WTC11 (cell line): ENCODE data around the gene RMRP. TPM values are rescaled to one million over a fixed set of nuclear protein-coding genes. Genes with fewer than 3 reads are reported as not detected.

Source experiments
- ATAC-seq: fragments of 200-7000 bp; cut with Tn5 transposase; 2 replicates; pipeline ENCODE4 v1.10.0; 2021; ENCODE audit warnings: mild to moderate bottlenecking, moderate library complexity
- CTCF ChIA-PET: fragments of 300-600 bp; sonication (Branson Sonifier 250); formaldehyde crosslinking; loops from one replicate; lab custom pipeline; 2021; ENCODE audit warnings: antibody characterized with exemption; lab: Charles Lee
- POLR2A ChIA-PET: fragments of 350-600 bp; sonication (Branson Sonifier 250); formaldehyde crosslinking; loops from one replicate; lab custom pipeline; 2021; ENCODE audit warnings: antibody characterized with exemption; lab: Charles Lee
- DNase-seq: peaks from one replicate; pipeline ENCODE4 v3.0.0; 2021; ENCODE audit warnings: low spot score
- H3K27ac Mint-ChIP-seq: 2 replicates; pipeline ENCODE4 v1.8.0; 2021; ENCODE audit warnings: mixed read lengths
- H3K27me3 Mint-ChIP-seq: 2 replicates; pipeline ENCODE4 v1.8.0; 2021; ENCODE audit warnings: low read depth, mild to moderate bottlenecking, moderate library complexity, mixed read lengths
- H3K36me3 Mint-ChIP-seq: 2 replicates; pipeline ENCODE4 v1.8.0; 2021; ENCODE audit warnings: mixed read lengths
- H3K4me1 Mint-ChIP-seq: 2 replicates; pipeline ENCODE4 v1.8.0; 2022; ENCODE audit warnings: mixed read lengths
- H3K4me3 Mint-ChIP-seq: 2 replicates; pipeline ENCODE4 v1.8.0; 2021; ENCODE audit warnings: mild to moderate bottlenecking, moderate library complexity, mixed read lengths
- H3K9me3 Mint-ChIP-seq: 2 replicates; pipeline ENCODE4 v1.8.0; 2021; ENCODE audit warnings: mixed read lengths
- CBFB ChIP-seq: sonication (generic); formaldehyde crosslinking; IDR thresholded peaks from 2 replicates; pipeline ENCODE4 v1.8.1; 2022; ENCODE audit warnings: mild to moderate bottlenecking, low read depth, missing genetic modification reagents
- CREB1 ChIP-seq: sonication (generic); formaldehyde crosslinking; IDR thresholded peaks from 2 replicates; pipeline ENCODE4 v1.8.0; 2023; ENCODE audit warnings: mild to moderate bottlenecking, missing genetic modification reagents
- ETV6 ChIP-seq: sonication (generic); formaldehyde crosslinking; IDR thresholded peaks from 2 replicates; pipeline ENCODE4 v1.8.1; 2022; ENCODE audit warnings: mild to moderate bottlenecking, missing genetic modification reagents
- FOXP1 ChIP-seq: sonication (generic); formaldehyde crosslinking; IDR thresholded peaks from 2 replicates; pipeline ENCODE4 v1.8.0; 2022; ENCODE audit warnings: missing genetic modification reagents, mild to moderate bottlenecking, moderate library complexity, borderline replicate concordance
- GABPB1 ChIP-seq: sonication (generic); formaldehyde crosslinking; IDR thresholded peaks from 2 replicates; pipeline ENCODE4 v1.8.1; 2023; ENCODE audit warnings: mild to moderate bottlenecking, missing genetic modification reagents
- GRHL2 ChIP-seq: fragments of 250-450 bp; sonication (Bioruptor Pico); IDR thresholded peaks from 2 replicates; pipeline ENCODE4 v1.8.0; 2022; ENCODE audit warnings: mild to moderate bottlenecking, moderate library complexity; ENCODE audit not compliant: insufficient replicate concordance, severe bottlenecking
- IRF2 ChIP-seq: sonication (generic); formaldehyde crosslinking; IDR thresholded peaks from 2 replicates; pipeline ENCODE4 v1.8.0; 2022; ENCODE audit warnings: low read depth, missing genetic modification reagents, borderline replicate concordance
- NFE2L1 ChIP-seq: sonication (generic); formaldehyde crosslinking; IDR thresholded peaks from 2 replicates; pipeline ENCODE4 v1.8.1; 2023; ENCODE audit warnings: missing genetic modification reagents
- NR1H2 ChIP-seq: sonication (generic); formaldehyde crosslinking; IDR thresholded peaks from 2 replicates; pipeline ENCODE4 v1.9.0; 2021; ENCODE audit warnings: mild to moderate bottlenecking, moderate library complexity, missing genetic modification reagents
- NR2C2 ChIP-seq: sonication (generic); formaldehyde crosslinking; IDR thresholded peaks from 2 replicates; pipeline ENCODE4 v1.8.0; 2022; ENCODE audit warnings: mild to moderate bottlenecking, missing genetic modification reagents
- SMAD3 ChIP-seq: sonication (generic); formaldehyde crosslinking; IDR thresholded peaks from 2 replicates; pipeline ENCODE4 v1.8.0; 2022; ENCODE audit warnings: missing genetic modification reagents, mild to moderate bottlenecking, borderline replicate concordance
- SMAD4 ChIP-seq: sonication (generic); formaldehyde crosslinking; IDR thresholded peaks from 2 replicates; pipeline ENCODE4 v1.8.0; 2022; ENCODE audit warnings: mild to moderate bottlenecking, missing genetic modification reagents
- ZBTB21 ChIP-seq: sonication (generic); formaldehyde crosslinking; IDR thresholded peaks from 2 replicates; pipeline ENCODE4 v1.8.1; 2023; ENCODE audit warnings: mild to moderate bottlenecking, missing genetic modification reagents, borderline replicate concordance
- ZNF138 ChIP-seq: sonication (generic); formaldehyde crosslinking; conservative IDR thresholded peaks from 2 replicates; pipeline ENCODE4 v1.8.1; 2022; ENCODE audit warnings: mild to moderate bottlenecking, moderate library complexity, missing genetic modification reagents
- total RNA-seq: library from RNA; stranded (reverse); gene quantifications from 3 replicates; pipeline ENCODE4 v1.2.3, GENCODE V29; 2021
- TF ChIP-seq, protein P1 (sequence below): sonication (generic); formaldehyde crosslinking; IDR thresholded peaks from 2 replicates; pipeline ENCODE4 v1.8.1; 2023; ENCODE audit warnings: mild to moderate bottlenecking, missing genetic modification reagents
- TF ChIP-seq, protein P2 (sequence below): fragments of 250-450 bp; sonication (Bioruptor Pico); IDR thresholded peaks from 2 replicates; pipeline ENCODE4 v2.1.2; 2022; ENCODE audit warnings: mild to moderate bottlenecking, moderate library complexity
- TF ChIP-seq, protein P3 (sequence below): sonication (generic); formaldehyde crosslinking; IDR thresholded peaks from 2 replicates; pipeline ENCODE4 v1.8.1; 2022; ENCODE audit warnings: low read depth, mild to moderate bottlenecking, moderate library complexity, missing genetic modification reagents, borderline replicate concordance
- TF ChIP-seq, protein P4 (sequence below): sonication (generic); formaldehyde crosslinking; IDR thresholded peaks from 2 replicates; pipeline ENCODE4 v1.8.0; 2022; ENCODE audit warnings: mild to moderate bottlenecking, missing genetic modification reagents
- TF ChIP-seq, protein P5 (sequence below): sonication (generic); formaldehyde crosslinking; IDR thresholded peaks from 2 replicates; pipeline ENCODE4 v1.8.1; 2022; ENCODE audit warnings: mild to moderate bottlenecking, moderate library complexity, missing genetic modification reagents
- TF ChIP-seq, protein P6 (sequence below): sonication (generic); formaldehyde crosslinking; IDR thresholded peaks from 2 replicates; pipeline ENCODE4 v1.8.1; 2023; ENCODE audit warnings: mild to moderate bottlenecking, missing genetic modification reagents, moderate library complexity
- TF ChIP-seq, protein P7 (sequence below): sonication (generic); formaldehyde crosslinking; IDR thresholded peaks from 2 replicates; pipeline ENCODE4 v1.8.0; 2023; ENCODE audit warnings: missing genetic modification reagents

The RMRP gene
- total RNA-seq, 1 experiment from 2014 or later = 25,958 TPM

DNA sequence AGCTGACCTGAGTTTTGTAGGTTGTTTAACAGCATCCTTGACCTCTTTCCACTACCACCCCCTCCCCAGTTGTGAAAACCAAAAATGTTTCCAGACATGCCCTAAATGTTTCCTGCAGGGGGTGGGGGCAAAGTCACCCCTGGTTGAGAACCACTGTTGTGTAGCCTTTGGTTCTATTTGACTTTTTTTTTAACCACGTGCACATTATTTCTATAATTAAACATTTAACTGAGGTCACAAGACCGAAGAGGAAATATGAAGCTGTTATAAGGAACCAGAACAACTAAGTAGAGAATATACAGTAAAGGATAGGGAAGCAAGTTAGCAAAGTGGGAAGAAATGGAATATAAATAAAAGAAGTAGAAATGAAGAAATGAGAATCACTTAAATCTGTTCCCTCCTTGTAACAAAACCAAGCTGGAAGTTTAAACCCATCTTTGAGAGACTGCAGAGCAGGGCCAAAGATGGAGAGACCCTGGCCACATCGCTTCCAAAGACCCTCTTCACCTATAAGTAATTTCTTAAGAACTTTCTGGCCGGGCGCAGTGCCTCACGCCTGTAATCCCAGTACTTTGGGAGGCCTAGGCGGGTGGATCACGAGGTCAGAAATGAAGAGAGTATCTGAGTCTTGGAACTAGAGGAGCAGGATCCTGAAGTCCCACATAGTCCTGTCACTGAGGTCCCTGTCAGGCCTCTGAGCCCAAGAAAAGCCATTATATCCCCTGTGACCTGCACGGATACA lies 21.5 kb downstream of the RMRP start:
- H3K27ac Mint-ChIP-seq = no peak overlapping the region
- CTCF ChIA-PET = no interaction called here

DNA sequence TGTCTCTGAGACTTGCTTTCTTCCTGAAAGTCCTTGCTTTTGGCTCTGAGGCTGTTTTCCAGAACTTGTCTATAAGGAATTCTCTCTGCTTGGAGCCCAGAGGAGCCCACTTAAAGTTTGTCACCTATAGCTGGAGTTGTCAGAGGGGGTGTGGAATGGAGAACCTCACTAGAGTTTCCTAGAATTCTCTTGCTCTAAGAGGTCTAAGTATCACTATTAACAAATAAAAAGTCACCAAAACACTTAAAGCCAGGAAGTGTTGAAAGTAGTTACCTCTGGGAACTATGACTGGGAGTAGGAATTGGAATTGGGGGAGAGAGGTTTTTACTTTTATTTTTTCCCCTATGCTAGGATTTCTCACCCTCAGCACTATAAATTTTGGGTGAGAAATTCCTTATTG lies 22.1 kb downstream of the RMRP start:
- Mint-ChIP-seq H3K27ac (no peak overlapping the region), H3K4me3 (no peak overlapping the region), H3K9me3 (peaks cover 22% of the 10 kb centered on the region), H3K27me3 (peaks cover 11% of the 10 kb centered on the region), H3K4me1 (no peaks in the 10 kb centered on the region)
- ATAC-seq = no peak
- POLR2A ChIA-PET = no interaction called here
- DNase-seq = no peak
- TF ChIP-seq NR1H2 (CRISPR knock-in tag) (no peak), NR2C2 (CRISPR knock-in tag) (no peak), SMAD4 (CRISPR knock-in tag) (no peak), CREB1 (CRISPR knock-in tag) (no peak), ZNF138 (CRISPR knock-in tag) (no peak), CBFB (CRISPR knock-in tag) (no peak), GABPB1 (CRISPR knock-in tag) (no peak), NFE2L1 (CRISPR knock-in tag) (no peak), GRHL2 (CRISPR knock-in tag) (no peak), FOXP1 (CRISPR knock-in tag) (no peak), ZBTB21 (CRISPR knock-in tag) (no peak), SMAD3 (CRISPR knock-in tag) (no peak), IRF2 (CRISPR knock-in tag) (no peak), ETV6 (CRISPR knock-in tag) (no peak)
- TF ChIP-seq, protein P1, sequence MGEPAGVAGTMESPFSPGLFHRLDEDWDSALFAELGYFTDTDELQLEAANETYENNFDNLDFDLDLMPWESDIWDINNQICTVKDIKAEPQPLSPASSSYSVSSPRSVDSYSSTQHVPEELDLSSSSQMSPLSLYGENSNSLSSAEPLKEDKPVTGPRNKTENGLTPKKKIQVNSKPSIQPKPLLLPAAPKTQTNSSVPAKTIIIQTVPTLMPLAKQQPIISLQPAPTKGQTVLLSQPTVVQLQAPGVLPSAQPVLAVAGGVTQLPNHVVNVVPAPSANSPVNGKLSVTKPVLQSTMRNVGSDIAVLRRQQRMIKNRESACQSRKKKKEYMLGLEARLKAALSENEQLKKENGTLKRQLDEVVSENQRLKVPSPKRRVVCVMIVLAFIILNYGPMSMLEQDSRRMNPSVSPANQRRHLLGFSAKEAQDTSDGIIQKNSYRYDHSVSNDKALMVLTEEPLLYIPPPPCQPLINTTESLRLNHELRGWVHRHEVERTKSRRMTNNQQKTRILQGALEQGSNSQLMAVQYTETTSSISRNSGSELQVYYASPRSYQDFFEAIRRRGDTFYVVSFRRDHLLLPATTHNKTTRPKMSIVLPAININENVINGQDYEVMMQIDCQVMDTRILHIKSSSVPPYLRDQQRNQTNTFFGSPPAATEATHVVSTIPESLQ (CRISPR knock-in tag) = no peak
- TF ChIP-seq, protein P2, sequence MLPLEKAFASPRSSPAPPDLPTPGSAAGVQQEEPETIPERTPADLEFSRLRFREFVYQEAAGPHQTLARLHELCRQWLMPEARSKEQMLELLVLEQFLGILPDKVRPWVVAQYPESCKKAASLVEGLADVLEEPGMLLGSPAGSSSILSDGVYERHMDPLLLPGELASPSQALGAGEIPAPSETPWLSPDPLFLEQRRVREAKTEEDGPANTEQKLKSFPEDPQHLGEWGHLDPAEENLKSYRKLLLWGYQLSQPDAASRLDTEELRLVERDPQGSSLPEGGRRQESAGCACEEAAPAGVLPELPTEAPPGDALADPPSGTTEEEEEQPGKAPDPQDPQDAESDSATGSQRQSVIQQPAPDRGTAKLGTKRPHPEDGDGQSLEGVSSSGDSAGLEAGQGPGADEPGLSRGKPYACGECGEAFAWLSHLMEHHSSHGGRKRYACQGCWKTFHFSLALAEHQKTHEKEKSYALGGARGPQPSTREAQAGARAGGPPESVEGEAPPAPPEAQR (CRISPR knock-in tag) = no peak
- TF ChIP-seq, protein P3, sequence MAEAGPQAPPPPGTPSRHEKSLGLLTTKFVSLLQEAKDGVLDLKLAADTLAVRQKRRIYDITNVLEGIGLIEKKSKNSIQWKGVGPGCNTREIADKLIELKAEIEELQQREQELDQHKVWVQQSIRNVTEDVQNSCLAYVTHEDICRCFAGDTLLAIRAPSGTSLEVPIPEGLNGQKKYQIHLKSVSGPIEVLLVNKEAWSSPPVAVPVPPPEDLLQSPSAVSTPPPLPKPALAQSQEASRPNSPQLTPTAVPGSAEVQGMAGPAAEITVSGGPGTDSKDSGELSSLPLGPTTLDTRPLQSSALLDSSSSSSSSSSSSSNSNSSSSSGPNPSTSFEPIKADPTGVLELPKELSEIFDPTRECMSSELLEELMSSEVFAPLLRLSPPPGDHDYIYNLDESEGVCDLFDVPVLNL (CRISPR knock-in tag) = no peak
- TF ChIP-seq, protein P4, sequence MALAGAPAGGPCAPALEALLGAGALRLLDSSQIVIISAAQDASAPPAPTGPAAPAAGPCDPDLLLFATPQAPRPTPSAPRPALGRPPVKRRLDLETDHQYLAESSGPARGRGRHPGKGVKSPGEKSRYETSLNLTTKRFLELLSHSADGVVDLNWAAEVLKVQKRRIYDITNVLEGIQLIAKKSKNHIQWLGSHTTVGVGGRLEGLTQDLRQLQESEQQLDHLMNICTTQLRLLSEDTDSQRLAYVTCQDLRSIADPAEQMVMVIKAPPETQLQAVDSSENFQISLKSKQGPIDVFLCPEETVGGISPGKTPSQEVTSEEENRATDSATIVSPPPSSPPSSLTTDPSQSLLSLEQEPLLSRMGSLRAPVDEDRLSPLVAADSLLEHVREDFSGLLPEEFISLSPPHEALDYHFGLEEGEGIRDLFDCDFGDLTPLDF = no peak
- TF ChIP-seq, protein P5, sequence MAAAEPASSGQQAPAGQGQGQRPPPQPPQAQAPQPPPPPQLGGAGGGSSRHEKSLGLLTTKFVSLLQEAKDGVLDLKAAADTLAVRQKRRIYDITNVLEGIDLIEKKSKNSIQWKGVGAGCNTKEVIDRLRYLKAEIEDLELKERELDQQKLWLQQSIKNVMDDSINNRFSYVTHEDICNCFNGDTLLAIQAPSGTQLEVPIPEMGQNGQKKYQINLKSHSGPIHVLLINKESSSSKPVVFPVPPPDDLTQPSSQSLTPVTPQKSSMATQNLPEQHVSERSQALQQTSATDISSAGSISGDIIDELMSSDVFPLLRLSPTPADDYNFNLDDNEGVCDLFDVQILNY = no peak
- TF ChIP-seq, protein P6, sequence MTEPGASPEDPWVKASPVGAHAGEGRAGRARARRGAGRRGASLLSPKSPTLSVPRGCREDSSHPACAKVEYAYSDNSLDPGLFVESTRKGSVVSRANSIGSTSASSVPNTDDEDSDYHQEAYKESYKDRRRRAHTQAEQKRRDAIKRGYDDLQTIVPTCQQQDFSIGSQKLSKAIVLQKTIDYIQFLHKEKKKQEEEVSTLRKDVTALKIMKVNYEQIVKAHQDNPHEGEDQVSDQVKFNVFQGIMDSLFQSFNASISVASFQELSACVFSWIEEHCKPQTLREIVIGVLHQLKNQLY = no peak
- TF ChIP-seq, all 79 proteins: peak for 0
- H3K36me3 Mint-ChIP-seq = peaks cover 8% of the 10 kb centered on the region
- CTCF ChIA-PET = interaction anchor here (0.7 kb wide), 1 partner anchor 25 kb away, joined by 6 read pairs; no protein-coding TSS in a partner anchor

More for the DNA sequence above, 21.5 kb downstream of the RMRP start:
- Mint-ChIP-seq H3K36me3 (peaks cover 13% of the 10 kb centered on the region), H3K27me3 (peaks cover 11% of the 10 kb centered on the region), H3K4me3 (no peak overlapping the region), H3K4me1 (no peaks in the 10 kb centered on the region), H3K9me3 (peaks cover 26% of the 10 kb centered on the region)
- POLR2A ChIA-PET = no interaction called here
- TF ChIP-seq, protein P7, sequence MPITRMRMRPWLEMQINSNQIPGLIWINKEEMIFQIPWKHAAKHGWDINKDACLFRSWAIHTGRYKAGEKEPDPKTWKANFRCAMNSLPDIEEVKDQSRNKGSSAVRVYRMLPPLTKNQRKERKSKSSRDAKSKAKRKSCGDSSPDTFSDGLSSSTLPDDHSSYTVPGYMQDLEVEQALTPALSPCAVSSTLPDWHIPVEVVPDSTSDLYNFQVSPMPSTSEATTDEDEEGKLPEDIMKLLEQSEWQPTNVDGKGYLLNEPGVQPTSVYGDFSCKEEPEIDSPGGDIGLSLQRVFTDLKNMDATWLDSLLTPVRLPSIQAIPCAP = no peak
- DNase-seq = no peak
- ATAC-seq = no peak
